HG03025 (cell line): ENCODE measurements around the gene ADGRB2.

Experiments
- ATAC-seq: cut with Tn5 transposase; IDR thresholded peaks from one replicate; pipeline ENCODE4 v1.9.1; 2021; ENCODE audit warnings: mild to moderate bottlenecking, moderate library complexity; ENCODE audit not compliant: unreplicated experiment, low FRiP score

The ADGRB2 gene, protein sequence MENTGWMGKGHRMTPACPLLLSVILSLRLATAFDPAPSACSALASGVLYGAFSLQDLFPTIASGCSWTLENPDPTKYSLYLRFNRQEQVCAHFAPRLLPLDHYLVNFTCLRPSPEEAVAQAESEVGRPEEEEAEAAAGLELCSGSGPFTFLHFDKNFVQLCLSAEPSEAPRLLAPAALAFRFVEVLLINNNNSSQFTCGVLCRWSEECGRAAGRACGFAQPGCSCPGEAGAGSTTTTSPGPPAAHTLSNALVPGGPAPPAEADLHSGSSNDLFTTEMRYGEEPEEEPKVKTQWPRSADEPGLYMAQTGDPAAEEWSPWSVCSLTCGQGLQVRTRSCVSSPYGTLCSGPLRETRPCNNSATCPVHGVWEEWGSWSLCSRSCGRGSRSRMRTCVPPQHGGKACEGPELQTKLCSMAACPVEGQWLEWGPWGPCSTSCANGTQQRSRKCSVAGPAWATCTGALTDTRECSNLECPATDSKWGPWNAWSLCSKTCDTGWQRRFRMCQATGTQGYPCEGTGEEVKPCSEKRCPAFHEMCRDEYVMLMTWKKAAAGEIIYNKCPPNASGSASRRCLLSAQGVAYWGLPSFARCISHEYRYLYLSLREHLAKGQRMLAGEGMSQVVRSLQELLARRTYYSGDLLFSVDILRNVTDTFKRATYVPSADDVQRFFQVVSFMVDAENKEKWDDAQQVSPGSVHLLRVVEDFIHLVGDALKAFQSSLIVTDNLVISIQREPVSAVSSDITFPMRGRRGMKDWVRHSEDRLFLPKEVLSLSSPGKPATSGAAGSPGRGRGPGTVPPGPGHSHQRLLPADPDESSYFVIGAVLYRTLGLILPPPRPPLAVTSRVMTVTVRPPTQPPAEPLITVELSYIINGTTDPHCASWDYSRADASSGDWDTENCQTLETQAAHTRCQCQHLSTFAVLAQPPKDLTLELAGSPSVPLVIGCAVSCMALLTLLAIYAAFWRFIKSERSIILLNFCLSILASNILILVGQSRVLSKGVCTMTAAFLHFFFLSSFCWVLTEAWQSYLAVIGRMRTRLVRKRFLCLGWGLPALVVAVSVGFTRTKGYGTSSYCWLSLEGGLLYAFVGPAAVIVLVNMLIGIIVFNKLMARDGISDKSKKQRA (N-terminal part only)

DNA sequence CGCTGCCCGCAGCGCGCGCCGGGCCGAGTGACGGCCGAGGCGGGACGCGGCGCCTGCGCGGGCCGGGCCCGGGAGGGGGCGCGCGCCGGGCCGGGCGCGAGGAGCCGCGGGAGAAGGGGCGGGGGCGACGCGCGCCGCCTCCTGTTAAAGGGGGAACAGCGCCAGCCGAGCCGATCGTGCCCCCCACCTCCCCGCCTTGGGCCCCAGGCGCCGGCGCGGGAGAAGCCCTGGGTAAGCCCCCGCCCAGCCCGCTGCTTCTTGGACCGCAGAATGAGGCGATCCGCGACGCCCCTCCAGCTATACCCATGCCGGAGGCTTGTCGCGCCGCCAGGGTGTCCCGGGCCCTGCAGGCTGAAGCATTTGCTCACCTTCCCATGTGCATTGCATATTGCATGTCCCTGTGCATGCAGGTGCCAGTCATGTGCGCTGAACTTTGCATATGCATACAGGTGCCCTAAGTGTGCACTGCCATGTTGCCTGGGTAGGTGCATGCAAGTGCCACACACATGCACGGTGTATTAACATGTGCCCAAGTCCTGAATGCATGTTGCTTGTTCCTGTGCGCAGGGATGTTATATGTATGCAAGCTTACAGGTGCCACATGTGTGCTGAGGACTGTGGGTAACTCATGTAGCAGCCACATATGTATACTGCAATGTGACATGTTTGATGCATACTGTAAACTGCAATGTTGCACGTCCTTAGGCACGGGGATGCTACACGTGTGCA is at the start of gene ADGRB2:
ADGRB2 (minus strand) TSS at position 29 of the 729 bp plus-strand sequence. CDS start 7,119 bp downstream, outside the sequence.
- no peak for ATAC-seq

- no peak for ATAC-seq
Measured at GRCh38 chr1:31812158-31812829, 48.2 kb upstream of the ADGRB2 start.

- no peak for ATAC-seq
Measured at GRCh38 chr1:31811605-31812004, 47.5 kb upstream of the ADGRB2 start.

DNA sequence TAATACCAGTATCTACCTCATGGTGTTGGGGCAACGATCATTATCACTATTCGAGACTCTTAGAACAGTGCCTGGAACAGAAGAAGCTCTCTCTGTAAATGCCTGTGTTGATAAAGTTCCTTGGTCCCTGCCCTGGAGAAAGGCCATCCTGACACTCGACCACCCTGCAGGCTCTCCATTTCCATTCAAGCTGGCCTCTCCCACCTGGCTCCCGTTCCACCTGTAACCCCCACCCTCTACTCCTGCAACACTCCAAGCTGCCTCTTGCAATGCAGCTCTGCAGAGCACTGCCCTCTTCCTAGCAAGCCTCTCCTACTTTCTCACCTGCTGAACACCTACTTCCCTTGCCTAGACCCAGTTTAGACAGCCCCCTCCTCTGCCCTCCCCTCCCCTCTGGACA is 45.6 kb upstream of the ADGRB2 start:
- no peak for ATAC-seq

DNA sequence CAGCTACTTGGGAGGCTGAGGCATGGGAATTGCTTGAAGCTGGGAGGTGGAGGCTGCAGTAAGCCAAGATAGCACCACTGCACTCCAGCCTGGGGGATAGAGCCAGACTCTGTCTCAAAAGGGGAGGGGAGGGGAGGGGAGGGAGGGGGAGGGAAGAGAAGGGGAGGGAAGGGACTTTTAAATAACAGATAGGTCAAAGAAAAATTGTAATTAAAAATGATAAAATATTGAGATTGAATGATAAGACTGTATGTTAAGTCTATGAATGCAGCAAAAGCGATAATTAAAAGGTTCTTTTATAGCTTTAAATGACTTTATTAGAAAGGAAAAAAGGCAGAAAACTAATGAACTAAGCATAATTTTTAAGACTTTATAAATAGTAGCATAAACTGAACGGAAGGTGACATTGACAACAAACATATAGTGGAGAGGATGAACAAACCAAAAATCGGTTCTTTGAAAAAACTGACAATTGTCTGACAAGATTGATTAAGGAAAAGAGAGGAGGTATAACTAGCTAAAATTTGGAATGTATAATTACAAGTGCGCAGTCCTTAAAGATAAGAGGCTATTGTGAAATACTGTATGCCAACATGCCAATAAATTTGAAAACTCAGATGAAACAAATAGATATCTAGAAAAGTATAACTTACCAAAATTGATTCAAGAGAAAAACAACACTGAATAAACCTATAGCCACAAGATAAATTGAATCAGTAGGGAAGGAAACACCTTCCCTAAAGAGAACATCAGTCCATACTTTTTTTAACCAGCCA is 43.3 kb upstream of the ADGRB2 start:
- ATAC-seq = no peak

GRCh38 chr1:31805318-31805717 is 41.2 kb upstream of the ADGRB2 start:
- no peak for ATAC-seq

DNA sequence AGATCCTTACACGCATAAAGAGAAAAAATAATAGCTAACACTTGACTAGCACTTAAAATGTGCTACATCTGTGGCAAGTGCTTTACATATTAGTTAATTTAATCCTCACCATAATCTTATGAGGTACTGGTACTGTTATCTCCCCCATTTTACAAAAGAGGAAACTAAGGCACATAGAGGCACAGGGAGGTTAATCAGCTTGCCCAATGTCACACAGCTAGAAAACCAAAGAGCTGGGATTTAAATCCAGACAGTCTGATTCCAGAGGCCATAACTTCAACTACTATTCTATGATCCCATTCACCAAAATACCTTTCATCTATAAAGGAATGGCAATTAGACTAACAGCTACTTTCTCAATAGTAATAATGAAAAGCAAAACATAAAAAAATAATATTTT is 40.0 kb upstream of the ADGRB2 start:
- no peak for ATAC-seq

- ATAC-seq = no peak
Measured at GRCh38 chr1:31803610-31804009, 39.5 kb upstream of the ADGRB2 start.

- no peak for ATAC-seq
Measured at GRCh38 chr1:31802190-31803150, 38.3 kb upstream of the ADGRB2 start.

GRCh38 chr1:31801458-31801857 is 37.3 kb upstream of the ADGRB2 start:
- no peak for ATAC-seq

GRCh38 chr1:31800674-31800967 is 36.5 kb upstream of the ADGRB2 start:
- no peak for ATAC-seq

DNA sequence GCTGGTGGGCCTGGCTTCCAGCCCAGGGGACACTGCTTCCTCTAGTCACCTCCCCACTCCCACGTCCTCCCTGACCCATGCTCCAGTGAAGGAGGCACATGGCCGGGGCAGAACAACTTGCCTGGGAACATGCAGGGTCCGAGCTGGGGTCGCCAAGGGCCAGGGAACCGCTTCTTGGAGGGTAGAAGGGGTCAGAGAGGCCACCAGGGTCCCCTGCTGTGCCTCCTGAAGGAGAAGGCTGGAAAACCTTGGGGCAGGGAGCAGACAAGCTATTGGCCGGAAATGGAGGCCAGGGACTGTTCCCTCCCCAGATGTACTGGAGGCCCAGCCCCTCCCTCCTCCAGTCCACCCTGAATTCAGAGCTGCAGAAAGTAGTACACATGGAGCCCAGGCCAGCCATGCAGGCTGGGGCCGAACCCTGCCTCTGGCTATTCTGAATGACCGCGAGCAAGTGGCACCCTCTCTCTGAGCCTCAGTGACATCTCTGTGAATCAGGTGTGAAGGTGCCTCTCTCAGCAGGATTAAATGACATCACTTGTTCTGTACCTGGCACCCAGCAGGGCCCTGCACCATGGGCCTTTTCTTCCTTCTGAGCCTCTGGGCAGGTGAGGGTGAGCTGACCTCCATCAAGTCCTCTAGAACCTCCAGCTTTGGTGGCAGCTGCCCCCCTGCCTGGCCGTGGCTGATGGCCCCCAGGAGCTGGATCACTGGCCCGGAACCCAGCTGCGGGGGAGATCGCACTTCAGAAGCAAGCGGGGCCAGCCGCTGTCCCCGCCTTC is 35.9 kb upstream of the ADGRB2 start:
- ATAC-seq = no peak

GRCh38 chr1:31799196-31799894 is 35.2 kb upstream of the ADGRB2 start:
- ATAC-seq = no peak

DNA sequence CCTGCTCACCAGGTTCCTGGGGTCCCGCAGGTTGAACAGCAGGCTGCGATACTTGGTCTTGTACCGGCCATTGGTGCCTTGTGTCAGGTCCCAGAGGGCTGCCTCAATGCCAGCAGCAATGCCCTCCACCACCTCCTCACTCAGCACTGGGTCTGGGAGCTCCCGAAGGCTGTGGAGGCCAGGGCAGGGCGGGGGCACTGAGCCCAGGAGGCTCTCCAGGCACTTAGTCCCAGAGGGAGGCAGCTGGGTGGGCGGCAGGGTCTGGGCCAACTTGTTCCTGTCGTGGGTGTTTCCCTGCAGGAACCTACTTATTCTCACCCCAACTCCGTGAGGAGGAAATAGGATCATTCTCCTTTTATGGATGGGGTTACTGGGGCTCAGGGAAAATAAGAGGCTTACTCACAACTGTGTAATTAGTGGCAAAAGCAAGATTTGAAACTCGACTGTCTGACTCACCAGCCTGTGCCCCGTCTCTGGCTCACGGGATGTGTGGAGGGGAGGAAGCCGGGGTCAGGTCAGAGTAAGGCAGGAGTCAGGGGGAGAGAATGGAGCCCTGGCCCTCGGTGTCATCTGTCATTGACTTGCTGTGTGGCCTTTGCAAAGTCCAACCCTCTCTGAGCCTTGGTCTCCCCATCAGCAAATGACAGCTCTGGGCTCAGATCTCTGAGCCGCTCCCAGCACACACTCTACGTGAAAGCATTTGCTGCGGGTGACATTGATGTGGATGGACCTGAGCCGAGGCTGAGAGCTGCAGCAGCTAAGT is 34.5 kb upstream of the ADGRB2 start:
- ATAC-seq = no peak

- no peak for ATAC-seq
Measured at GRCh38 chr1:31798086-31798432, 33.9 kb upstream of the ADGRB2 start.

DNA sequence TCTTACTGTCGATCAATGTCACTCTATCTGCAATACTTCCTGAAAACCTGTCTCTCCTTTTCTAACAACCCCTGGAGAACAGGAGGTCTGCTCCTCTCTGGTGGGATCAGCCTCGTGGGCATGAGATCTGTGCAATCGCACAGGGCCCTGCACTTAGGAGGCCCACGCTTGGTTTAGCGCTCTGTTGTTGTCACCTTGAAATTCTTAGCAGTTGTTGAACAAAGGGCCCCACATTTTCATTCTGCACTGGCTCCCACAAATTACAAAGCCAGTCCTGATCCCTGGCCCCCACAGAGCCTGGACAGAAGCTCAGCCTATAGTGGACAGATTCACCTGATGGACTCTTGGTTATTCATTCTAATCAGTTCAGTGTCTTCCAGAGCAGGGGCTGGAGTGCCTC is 33.1 kb upstream of the ADGRB2 start:
- no peak for ATAC-seq
